ENCODE data around the gene PTPRO.
A peak's percentile ranks its signal among the peaks of the same experiment; 100 is the strongest.

Gene PTPRO

DNA sequence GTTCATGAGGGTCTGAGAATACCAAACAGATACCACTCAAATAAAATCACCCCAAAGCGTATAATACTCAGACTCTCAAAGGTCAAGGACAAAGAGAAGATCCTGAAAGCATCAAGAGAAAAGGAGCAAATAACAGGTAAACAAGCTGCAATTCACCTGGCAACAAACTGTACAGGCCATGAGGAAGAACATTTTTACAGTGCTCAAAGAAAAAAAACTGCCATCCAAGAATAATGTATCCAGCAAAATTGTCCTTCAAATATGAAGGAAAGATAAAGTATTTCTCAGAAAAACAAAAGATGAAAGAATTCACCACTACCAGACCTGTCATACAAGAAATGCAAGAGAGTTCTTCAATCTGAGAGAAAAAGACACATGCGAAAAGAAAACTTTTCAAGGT is 206.4 kb downstream of the PTPRO start:
- no peak for DNase-seq

DNA sequence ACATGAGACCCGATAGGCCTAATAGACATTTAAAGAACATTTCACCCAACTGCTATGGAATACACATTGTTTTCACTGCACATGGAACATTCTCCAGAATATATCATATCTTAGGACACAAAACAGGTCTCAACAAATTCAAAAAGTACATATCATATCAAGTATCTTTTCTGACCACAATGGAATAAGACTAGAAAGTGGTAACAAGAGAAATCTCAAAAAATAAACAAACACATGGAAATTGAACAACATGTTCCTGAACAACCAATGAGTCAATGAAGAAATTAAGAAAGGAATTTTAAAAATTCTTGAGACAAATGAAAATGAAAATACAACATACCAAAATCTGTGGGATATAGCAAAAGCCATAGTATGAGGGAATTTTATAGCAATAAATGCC is 208.1 kb downstream of the PTPRO start:
- no peak for DNase-seq

DNA sequence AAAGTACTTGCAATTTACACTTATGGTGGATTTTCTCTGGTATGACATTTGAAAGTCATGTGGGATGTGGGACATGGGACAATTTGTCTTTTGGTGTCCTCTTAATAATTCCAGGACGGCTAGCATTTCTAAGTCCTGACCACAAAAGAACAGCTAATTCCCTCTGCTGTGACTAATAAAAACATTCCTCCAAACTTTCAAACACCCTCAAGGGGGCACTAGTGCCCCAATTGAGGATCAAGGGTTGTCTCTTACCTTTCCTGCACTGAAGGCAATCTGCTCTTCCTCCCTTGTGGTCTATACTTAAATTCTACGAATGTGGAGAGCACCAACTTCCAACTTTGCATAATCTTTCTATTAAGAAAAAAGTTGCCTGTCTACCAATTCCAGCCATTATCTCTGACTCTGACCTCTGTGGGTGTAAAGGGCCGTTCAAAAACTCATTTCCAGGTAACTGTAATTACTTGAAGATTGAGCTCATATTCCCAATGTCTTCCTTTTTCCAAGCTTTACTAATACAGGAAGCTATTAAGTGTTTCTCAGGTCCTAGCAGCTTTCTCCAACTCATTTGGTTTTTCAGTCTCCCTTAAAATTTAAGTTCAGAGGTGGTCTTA is 210.2 kb downstream of the PTPRO start:
- DNase-seq: no peak

DNA sequence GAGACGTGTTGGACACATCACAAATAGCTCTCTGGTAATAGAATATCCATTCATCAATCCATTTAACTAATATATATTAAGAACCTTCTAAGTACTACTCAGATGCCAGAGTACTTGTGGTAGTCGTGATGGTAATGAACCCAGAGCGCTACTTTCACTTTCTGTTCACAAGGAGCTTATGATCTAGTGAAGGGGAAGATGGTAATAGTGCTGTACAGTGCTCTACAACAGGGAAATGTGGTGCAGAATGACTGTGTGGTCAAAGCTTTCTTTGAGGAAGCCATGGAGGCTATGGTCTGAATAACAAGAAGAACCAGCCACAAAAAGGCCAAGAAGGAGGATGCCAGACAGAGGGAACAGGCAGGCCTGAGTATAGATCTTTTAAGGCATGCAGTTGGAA is 212.0 kb downstream of the PTPRO start:
- no peak for DNase-seq

DNA sequence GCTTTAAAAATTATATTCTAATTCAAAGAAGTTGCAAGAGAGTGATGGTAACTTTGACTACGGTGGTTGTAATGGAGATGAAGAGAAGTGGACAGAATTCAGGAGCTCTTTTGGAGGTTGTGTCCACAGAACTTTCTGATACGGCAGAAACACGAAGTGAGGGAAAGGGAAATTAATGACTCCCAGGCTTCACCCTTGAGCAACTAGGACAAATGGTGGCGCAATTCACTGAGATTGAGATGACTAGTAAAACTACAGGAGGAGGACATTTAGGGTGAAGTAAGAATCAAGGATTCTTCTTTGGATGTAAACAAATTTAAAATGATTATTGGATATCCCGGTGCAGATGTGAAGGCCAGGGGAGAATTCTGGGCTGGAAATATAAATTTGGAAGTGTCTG is 212.6 kb downstream of the PTPRO start:
- DNase-seq: no peak

DNA sequence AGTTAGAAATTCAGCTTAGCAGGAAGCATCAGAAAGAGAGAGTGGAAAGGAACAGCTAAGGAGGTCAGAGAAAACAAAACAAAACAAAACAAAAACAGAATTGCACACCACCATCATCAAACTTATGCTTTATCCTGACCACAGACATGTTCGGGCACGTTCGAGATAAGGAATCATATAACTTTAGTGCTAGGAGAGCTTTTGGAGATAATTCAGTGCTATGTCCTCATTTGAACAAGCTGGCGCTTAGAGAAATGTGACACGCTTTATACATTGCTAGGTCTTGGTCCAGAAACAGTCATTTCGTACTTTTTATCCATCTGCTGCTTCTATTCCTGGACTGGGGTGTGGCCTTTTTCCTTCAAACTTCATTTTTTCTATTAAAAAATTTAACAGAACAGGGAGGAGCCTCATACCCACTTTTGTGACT is 213.1 kb downstream of the PTPRO start:
- DNase-seq: no peak

DNA sequence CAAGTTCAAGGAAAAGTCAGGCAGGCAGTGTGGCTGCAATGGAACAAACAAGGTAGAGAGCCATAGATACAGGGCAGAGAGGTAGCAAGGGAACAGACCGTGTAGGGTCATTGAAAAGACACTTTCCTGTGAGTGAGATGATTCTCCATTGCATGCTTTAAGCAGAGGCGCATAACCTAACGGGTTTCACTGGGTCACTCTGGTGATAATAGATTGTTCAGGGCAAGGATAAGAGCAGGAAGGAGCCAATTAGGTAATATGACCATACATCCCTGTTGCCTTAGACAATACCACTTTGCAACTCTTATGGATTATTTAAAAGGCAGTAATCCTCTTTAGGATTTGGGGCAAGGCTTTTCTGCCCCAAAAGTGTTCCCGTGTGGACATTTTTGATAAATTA is 214.1 kb downstream of the PTPRO start:
- no peak for DNase-seq

DNA sequence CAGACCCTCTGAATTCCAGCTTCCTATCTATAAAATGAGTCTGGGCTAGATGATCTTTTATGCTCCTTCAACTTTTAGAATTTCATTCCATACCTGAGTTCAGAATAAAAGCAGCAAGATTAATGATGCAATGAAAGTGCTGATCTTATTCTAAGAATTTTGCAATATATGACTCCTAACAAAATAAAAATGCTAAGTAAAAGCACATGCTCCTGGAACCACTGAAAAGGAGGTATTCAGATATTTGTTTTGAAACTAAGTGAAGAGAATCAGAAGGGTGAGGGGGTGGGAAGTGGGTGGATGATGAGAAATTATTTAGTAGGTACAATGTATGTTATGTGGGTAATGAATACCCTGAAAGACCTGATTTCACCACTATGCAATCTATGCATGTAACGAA is 216.6 kb downstream of the PTPRO start:
- DNase-seq: no peak

DNA sequence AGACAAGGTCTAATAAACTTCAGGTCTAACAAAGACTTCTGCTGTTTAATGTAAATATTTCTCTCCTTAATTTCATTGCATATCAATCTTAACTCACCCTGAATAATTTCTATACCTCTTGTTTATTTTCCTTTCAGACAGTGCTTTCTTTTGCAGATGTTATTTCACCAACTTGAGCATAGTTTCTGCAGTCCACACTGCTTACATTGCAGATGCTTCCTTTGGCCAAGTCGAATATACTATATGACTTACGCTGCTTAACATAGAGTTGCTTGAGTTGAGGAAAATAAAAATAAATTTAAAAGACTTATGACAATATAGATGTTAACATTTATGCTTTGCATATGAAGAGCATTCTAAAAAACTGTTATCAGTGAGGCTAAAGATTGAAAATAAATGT is 217.7 kb downstream of the PTPRO start:
- DNase-seq: no peak

DNA sequence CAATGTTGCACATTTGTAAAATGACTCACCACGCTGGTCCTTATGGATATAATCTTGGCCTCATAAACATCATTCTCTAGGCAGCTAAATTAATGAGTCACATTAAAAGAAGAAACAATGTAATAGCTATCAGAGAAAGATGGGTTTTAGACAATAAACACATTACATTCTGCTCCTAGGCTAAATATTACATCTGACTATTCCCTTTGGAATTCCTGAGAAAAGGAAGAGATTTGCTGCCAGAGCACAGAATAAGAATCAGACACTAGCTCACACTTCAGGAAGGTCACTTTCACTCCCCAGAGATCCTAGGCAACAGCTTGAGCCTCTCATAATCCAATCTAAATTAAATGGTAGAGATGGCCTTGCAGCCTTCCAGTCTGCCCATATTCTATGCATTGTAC is 218.2 kb downstream of the PTPRO start:
- peak; percentile 32 for DNase-seq

DNA sequence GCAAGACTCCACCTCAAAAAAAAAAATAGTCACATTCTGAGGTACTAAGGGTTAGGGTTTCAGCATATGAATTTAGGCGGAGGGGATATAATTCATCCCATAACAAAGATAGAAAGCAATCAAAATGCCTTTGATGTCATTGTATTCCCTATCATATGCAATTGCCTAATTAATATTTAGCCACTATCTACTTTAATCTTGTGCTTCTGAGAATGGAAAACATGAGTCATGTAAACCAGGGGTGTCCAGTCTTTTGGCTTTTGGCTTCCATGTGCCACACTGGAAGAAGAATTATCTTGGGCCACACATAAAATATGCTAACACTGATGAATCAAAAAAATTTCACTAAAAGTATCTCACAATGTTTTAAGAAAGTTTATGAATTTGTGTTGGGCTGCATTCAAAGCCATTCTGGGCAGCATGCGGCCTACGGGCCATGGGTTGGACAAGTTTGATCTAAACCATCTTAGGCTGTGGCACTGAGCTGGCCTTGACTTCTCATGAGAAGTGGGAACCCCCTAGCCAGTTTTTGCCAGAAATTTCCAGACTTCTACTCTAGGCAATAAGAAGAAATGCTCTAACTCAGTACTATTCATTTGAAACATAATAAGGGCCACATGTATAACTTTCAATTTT is 219.8 kb downstream of the PTPRO start:
- no peak for DNase-seq

DNA sequence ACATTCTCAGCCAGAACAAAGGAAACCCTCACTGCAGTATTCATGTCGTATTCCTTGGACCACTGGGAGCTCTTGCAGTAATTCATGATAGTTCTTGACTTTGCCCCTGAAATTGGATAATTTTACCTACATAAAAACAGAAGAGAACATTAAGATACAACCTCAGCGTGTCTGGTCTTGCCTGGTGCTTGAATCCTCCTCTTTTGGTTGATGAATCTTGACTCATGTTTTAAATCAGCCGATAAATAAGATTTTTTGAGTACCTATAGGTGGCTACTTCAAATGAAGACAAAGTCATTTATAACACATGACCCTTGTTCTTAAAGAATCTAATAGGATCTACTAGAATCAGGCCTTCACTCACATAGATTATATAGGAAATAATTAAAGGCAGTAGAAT is 221.0 kb downstream of the PTPRO start:
- no peak for DNase-seq

DNA sequence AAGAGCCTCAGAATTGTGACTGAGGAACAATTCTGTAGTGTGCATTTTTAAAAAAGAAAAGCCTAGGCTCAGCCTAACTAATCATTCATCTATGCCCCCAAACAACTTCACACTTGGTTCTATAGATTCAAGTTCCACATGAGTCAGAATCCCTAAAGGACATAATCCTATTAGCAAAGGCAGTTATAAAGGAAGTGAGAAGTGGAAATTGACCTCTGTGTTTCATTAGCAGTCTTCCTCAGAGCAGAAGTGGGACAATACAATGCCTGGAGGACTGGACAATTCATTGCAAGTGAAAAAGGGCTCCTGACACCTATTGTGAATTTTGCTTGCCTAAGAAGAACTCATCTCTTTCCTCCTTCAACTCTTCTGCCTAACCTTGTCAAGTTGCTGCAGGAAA is 222.3 kb downstream of the PTPRO start:
- no peak for DNase-seq

DNA sequence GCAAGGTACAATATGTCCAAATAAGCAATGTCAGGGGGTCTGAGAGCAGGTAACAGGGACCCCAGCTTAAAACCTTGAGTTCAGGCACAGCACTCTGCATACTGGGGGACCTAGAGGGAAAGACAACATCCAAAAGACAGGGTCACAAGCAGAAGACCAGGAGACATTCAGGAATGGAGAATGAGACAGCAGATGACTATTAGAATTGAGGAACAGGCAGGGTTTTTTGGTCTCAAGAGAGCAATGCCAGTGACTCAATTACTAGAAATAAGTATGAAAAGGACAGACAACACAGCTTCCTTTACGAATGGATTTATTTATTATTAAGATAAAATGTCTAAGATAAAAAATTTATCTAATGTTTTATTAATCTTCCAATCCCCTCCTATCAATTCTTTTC is 223.0 kb downstream of the PTPRO start:
- no peak for DNase-seq

DNA sequence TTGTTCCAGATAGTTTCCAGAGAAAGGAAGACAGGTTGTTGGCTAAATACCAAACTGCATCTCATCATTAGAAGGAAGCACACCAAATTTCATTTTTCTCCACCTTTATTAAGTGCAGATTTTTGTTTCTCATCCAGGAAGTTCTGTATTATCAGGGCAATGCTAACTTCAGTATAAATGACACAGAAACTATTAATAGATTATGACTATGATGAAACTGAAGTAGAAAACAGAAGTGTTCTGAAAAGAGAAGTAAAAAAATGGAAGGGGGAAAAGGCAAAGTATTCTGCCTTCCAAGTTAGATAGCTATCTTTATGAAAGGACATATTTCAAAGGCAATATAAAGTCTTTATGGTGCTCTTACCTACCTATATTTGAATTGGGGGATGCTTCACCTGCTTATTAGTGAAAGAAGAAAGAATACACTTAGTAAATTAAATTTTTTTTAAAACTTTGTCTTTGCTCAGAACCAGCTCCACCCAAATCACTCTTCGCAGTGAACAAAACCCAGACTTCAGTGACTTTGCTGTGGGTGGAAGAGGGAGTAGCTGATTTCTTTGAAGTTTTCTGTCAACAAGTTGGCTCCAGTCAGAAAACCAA is 223.9 kb downstream of the PTPRO start:
- no peak for DNase-seq

DNA sequence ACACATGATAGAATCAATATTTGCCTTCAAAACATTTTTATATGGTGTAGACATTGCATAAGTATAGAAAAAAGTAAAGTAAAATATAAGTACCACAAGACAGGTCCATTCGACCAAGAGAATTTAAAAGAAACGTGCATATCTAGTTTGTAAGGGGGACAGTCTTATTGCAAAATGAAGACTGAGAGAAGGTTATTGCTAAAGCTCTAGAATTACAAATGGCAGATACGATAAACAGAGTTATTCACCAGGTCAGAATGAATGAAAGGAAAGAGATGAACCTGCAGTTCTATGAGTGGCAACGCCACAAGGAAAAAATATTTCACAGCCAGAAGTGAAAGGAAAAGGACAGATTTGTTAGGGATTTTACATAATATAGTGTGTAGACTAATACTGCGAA is 224.8 kb downstream of the PTPRO start:
- DNase-seq: no peak

DNA sequence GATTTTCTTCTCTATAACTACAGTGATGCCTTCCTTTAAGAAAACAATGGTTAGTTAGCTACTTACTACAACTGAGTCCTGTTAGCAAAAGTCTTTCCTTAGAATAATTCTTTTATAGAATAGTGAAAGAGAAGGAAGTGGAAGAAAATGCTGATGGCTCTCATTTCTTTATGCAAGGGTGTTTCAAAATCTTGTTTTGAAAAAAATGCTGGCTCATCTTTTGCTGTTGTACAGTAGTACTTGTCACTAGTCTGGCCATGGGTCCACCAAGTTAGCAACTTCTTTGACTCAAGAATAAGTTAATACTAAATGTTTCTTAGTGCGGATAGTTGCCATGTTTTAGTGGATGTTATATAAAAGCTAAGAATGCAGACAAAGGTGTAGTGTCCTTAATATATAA is 225.4 kb downstream of the PTPRO start:
- DNase-seq: no peak

DNA sequence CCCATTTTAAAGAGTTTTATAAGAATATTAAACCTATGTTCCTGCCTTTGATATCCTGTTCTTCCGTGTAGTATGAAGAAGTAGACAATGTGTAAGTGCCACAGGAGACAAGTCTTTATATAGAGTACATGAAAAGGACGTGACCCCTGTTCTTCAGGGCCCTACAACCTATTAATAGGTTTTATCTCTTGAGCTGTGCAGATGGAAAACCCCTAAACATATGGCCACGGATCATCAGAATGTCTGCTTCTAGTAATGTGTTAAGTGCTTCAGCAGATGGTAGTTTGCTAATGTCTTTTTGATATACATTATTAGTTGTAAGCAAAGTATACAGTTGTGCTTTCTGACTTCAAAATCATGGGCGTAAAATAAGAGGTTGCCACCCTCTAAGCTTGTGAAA is 228.5 kb downstream of the PTPRO start:
- DNase-seq: no peak

DNA sequence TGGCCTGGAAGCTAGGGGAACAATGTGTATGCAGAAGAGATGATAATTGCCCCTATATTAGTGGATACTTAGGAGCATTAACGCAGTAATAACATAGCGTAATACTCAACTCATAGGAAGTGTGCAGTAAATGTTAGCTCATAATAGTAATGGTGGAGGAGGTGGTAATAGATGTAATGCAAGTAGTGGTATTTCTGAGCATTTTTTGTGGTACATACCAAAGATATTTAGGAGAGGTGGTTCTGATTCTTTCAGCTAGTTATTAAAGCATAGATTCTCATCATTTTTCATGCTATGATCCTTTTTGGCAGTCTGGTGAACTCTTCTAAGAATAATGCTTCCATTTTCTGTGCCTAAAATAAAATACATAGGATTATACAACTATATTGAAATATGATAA is 233.1 kb downstream of the PTPRO start:
- DNase-seq: no peak

DNA sequence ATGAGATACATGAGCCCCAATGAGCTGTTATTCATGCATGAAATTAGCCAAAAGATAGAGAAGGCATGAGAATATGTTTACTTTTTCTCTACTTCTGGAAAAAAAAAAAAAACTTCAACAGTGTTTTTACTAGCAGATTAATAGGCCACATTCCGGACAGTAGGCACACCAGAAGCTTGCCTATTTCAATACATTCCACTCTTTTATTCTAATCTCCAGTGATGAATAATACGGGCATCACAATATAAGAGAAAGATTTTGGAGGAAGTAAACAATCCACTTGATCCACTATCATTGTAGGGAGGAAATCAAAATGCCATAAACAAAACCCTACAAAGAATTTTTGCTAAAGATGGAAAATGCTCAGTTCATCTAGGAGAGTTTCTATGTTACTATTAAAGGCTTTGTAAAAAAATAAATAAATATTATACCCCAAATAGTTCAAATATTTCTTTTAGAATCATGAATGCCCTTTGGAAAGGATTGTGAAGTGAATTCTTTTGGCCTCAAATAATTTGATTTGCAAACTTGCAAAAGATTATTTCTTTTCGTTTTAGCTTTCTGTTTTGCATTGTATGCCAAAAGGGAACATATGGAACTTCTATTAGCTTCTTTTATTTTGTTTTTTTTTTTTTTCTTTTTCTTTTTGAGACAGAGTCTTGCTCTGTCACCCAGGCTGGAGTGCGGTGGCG is 234.2 kb downstream of the PTPRO start:
- DNase-seq: no peak

DNA sequence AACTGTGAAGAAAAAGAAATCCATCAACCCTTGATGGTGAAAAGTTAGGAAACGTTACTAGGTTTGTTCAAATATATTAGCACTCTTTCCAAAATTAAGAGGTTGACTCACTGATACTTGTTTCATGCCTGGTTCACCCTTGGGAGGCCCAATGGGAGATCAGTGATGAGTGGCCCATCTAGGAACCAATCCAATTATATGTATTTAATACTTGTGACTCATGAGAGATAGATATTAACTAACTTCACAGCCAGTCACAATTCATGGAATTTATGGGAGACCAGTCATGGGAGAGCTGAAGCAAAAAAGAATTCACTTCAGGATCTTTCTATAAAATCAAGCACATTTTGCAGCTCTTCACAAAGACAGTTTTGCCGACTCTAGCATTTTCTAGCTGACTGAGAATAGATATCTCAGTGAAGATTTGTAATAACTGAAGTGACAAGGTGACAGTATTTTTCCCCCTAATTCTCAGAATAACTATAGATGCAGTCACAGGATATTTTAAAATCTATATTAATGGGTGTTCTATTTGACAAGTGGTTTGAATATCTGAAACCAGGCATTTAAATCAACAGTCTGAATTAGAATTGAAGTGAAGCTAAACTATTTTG is 236.7 kb downstream of the PTPRO start:
- no peak for DNase-seq

DNA sequence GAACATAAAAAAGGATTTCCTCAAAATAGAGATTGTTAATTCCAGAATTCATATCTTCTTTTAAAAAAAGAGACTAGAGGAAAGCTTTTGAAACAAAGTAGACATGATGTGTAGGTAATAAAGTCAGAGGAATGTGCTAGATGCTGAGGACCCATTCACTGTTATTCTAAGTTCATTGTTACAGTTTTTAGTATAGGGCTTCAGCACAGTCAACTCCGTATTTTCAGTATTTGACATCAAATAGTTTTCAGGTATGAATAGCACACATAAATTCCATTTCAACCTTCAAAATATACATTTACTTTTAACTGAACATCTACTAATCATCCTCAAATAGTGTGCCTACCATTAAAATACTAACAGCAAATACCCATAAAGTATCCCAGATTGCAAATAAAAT is 239.1 kb downstream of the PTPRO start:
- no peak for DNase-seq

DNA sequence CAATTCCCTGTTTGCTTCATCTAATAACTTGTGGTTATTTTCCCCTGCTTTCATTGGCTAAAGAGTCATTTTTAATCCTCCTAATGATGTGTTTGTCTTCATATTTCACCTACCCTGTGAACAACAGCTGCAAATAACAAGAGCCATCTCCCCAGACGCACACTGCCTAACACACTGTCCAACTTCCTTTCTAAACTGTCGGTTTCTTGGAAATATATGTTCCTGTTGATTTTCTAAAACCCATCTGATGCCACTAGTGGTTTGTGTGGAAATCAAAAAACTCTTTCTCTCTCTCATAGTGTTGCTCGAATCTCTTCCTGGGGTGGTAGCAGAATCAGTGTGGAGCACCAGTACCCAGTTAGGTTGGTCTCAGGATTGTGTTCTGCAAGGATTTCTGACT is 240.0 kb downstream of the PTPRO start:
- DNase-seq: no peak

DNA sequence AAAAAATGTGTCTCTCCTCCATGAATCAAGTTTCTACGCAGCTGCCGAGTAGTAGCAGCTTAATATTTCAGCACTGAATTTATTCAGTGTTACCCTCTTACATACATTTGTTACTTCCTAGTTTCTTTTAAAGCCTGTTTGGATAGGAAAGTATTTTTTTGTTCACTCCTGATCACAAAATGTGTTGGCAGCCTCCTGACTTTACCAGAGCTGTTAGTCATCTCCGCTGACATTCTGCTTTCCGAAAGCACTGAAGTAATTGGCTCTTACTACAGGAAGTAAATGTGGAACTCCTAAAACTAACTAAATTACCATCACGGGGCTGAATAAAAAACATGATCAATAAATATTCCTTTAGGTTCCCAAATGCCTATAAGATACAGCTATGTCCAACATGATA is 241.4 kb downstream of the PTPRO start:
- DNase-seq: no peak
